Spleen (tissue), 7 donors: ENCODE measurements around the gene CUX1.

Experiments used
- CTCF ChIP-seq, 11 experiments: fragments of 200-600 bp in 7 of 11; fragments of 450-650 bp in 4 of 11; sonication (generic) in 4 of 11; IDR thresholded peaks in 8 of 11; conservative IDR thresholded peaks in 3 of 11; 1 replicate in 7 of 11; 2 replicates in 4 of 11; pipeline versions ENCODE4 v1.4.0 to v1.8.0; 2016 to 2021; ENCODE audit warnings: antibody characterized with exemption in 11 of 11, inconsistent platforms in 4 of 11, mild to moderate bottlenecking in 1 of 11
- POLR2A ChIP-seq, 3 donors: fragments of 450-650 bp; IDR thresholded peaks; one replicate each; pipeline ENCODE4 v1.5.1; 2017; ENCODE audit warnings: antibody characterized with exemption in 3 of 3, mild to moderate bottlenecking in 1 of 3
- POLR2AphosphoS5 ChIP-seq, 3 donors: sonication (generic); formaldehyde crosslinking; IDR thresholded peaks; one replicate each; pipeline ENCODE4 v1.5.1; 2017; ENCODE audit warnings: antibody characterized with exemption in 3 of 3
- donor health status: DM: no; HTN: no; CAD: no; lungs with moderate emphysema.
- donor health status: DM: no; HTN: no; CAD: no.
- donor health status: DM: no; HTN: no; CAD: no.

- TF ChIP-seq CTCF (IDR thresholded peaks at IDR 0.05 in 8 of 11, conservative IDR thresholded peaks at IDR 0.05 in 3 of 11), result no peak
- TF ChIP-seq POLR2A (IDR thresholded peaks at IDR 0.05), result no peak
- no peak for TF ChIP-seq POLR2AphosphoS5 (IDR thresholded peaks at IDR 0.05)
Observed at GRCh38 chr7:102319671-102320070, 502.2 kb downstream of the CUX1 start.
